Ishikawa (cell line): ENCODE data around the gene LINC01488.

Experiments
- CEBPB ChIP-seq: IDR thresholded peaks from 2 replicates; pipeline ENCODE4 v1.6.1; 2012
- EP300 ChIP-seq: IDR thresholded peaks from 2 replicates; pipeline ENCODE4 v1.6.1; 2012; ENCODE audit warnings: borderline replicate concordance
- FOXM1 ChIP-seq: IDR thresholded peaks from 2 replicates; pipeline ENCODE4 v1.6.1; 2012; ENCODE audit warnings: low read depth, borderline replicate concordance
- RAD21 ChIP-seq: IDR thresholded peaks from 2 replicates; pipeline ENCODE4 v1.6.1; 2012; ENCODE audit warnings: low read depth
- TAF1 ChIP-seq: IDR thresholded peaks from 2 replicates; pipeline ENCODE4 v1.6.1; 2012; ENCODE audit warnings: low read depth, mild to moderate bottlenecking
- TCF12 ChIP-seq: IDR thresholded peaks from 2 replicates; pipeline ENCODE4 v1.6.1; 2012; ENCODE audit warnings: low read depth
- USF1 ChIP-seq: IDR thresholded peaks from 2 replicates; pipeline ENCODE4 v1.6.1; 2012
- YY1 ChIP-seq: IDR thresholded peaks from 2 replicates; pipeline ENCODE4 v1.6.1; 2012; ENCODE audit warnings: low read depth
- ZBTB7A ChIP-seq: IDR thresholded peaks from 2 replicates; pipeline ENCODE4 v1.6.1; 2012; ENCODE audit warnings: low read depth
- TF ChIP-seq, protein P1 (sequence below): IDR thresholded peaks from 2 replicates; pipeline ENCODE4 v1.6.1; 2012
- TF ChIP-seq, protein P2 (sequence below): IDR thresholded peaks from 2 replicates; pipeline ENCODE4 v1.6.1; 2012; ENCODE audit warnings: low read depth, mild to moderate bottlenecking

DNA sequence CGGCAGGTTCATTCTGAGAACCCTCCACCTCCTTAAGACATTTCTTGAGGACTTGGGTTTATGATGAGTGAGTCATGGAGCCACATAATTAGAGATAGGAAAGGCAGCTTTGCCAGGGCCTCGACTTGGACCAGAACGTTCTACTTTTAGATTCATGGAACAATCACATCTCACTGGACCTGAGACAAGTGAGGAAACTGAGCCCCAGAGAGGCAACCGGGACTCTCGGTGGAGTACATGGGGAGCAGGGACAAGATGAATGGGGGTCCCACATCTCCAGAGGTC is 59.5 kb downstream of the LINC01488 start:
- TF ChIP-seq EP300 (no peak), YY1 (no peak), TCF12 (no peak), RAD21 (no peak), TAF1 (no peak), CEBPB (no peak), ZBTB7A (no peak), USF1 (no peak), FOXM1 (no peak)
- TF ChIP-seq, protein P1, sequence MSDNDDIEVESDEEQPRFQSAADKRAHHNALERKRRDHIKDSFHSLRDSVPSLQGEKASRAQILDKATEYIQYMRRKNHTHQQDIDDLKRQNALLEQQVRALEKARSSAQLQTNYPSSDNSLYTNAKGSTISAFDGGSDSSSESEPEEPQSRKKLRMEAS, result no peak
- TF ChIP-seq, protein P2, sequence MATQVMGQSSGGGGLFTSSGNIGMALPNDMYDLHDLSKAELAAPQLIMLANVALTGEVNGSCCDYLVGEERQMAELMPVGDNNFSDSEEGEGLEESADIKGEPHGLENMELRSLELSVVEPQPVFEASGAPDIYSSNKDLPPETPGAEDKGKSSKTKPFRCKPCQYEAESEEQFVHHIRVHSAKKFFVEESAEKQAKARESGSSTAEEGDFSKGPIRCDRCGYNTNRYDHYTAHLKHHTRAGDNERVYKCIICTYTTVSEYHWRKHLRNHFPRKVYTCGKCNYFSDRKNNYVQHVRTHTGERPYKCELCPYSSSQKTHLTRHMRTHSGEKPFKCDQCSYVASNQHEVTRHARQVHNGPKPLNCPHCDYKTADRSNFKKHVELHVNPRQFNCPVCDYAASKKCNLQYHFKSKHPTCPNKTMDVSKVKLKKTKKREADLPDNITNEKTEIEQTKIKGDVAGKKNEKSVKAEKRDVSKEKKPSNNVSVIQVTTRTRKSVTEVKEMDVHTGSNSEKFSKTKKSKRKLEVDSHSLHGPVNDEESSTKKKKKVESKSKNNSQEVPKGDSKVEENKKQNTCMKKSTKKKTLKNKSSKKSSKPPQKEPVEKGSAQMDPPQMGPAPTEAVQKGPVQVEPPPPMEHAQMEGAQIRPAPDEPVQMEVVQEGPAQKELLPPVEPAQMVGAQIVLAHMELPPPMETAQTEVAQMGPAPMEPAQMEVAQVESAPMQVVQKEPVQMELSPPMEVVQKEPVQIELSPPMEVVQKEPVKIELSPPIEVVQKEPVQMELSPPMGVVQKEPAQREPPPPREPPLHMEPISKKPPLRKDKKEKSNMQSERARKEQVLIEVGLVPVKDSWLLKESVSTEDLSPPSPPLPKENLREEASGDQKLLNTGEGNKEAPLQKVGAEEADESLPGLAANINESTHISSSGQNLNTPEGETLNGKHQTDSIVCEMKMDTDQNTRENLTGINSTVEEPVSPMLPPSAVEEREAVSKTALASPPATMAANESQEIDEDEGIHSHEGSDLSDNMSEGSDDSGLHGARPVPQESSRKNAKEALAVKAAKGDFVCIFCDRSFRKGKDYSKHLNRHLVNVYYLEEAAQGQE, result no peak
